AG10803 (cell line): ENCODE results near the gene PAQR4.

Experiments used
- DNase-seq: peaks from one replicate; pipeline ENCODE4 v3.0.0; 2010; ENCODE audit warnings: low read depth
- H3K4me3 ChIP-seq: 2 replicates; pipeline ENCODE4 v1.5.1; 2011; ENCODE audit warnings: mild to moderate bottlenecking, low read length, control low read depth
- TF ChIP-seq, protein P1 (sequence below): conservative IDR thresholded peaks from 2 replicates; pipeline ENCODE4 v1.5.1; 2011; ENCODE audit warnings: mild to moderate bottlenecking, low read length, control low read depth, inconsistent platforms

The PAQR4 gene

DNA sequence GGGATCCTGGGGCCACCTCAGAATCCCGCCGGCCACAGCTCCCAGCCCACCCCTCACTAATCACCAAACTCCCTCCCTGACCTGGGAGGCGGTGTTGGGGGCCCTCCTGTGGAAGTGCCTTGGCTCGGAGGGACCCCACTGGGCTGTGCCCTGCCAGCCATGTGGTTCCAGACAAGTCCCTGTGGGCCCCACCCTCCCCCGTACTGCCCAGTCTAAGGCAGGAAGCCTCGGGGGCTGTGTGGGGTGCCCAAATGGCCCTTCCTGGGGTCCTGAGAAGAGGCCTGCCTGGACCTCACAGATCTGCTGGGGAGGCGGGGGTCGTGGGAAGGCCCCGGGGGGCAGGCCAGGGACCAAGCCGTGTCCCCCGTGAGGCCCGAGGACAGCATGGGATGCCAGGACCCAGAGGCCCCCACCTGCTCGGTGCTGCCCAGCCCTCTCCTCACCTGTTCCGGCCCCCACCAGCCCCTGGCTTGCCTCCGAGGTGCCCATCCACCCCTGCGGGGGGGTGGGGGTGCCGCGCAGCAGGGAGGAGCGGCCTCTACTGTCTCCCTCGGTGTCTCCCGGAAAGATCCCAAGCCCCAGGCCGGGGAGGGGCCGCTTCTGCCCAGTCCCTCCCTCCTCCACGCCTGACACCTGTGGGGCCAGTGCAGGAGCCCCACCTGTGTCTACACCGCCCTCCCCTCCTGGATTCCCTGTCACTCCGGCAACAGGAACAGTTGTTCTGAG is 14.3 kb upstream of the PAQR4 start:
- TF ChIP-seq, protein P1, sequence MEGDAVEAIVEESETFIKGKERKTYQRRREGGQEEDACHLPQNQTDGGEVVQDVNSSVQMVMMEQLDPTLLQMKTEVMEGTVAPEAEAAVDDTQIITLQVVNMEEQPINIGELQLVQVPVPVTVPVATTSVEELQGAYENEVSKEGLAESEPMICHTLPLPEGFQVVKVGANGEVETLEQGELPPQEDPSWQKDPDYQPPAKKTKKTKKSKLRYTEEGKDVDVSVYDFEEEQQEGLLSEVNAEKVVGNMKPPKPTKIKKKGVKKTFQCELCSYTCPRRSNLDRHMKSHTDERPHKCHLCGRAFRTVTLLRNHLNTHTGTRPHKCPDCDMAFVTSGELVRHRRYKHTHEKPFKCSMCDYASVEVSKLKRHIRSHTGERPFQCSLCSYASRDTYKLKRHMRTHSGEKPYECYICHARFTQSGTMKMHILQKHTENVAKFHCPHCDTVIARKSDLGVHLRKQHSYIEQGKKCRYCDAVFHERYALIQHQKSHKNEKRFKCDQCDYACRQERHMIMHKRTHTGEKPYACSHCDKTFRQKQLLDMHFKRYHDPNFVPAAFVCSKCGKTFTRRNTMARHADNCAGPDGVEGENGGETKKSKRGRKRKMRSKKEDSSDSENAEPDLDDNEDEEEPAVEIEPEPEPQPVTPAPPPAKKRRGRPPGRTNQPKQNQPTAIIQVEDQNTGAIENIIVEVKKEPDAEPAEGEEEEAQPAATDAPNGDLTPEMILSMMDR, result no peak
- no peak overlapping the region for H3K4me3 ChIP-seq
- DNase-seq, result no peak

GRCh38 chr16:2955438-2955778 is 13.7 kb upstream of the PAQR4 start:
- no peak for DNase-seq
- no peak overlapping the region for H3K4me3 ChIP-seq
- TF ChIP-seq, protein P1, result no peak

- no peak overlapping the region for H3K4me3 ChIP-seq
- no peak for DNase-seq
- TF ChIP-seq, protein P1, result no peak
These were observed 13.2 kb upstream of the PAQR4 start for GRCh38 chr16:2955779-2956578.

- DNase-seq, result no peak
- TF ChIP-seq, protein P1, result no peak
- H3K4me3 ChIP-seq, result no peak overlapping the region
These were observed 12.6 kb upstream of the PAQR4 start for GRCh38 chr16:2956579-2956956.

DNA sequence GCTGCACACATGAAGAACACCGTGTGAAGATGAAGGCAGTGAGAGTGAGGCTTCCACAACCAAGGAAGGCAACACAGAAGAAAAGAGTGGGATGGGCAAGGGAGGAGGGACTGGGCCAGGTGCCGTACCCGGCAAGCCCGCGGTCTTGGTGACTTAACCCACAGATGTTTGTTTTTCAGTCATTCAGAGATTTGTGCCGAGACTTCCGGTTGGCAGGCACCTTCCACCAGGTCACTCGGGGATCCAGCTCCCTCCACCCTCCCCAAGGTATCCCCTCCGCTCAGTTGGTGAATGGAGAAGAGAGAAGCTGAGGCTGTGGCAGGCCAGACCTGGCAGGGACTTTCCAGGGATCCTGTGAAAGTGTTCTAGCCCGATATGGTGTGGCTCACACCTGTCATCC is 9.9 kb upstream of the PAQR4 start:
- DNase-seq, result no peak
- TF ChIP-seq, protein P1, result no peak
- H3K4me3 ChIP-seq, result no peak overlapping the region

GRCh38 chr16:2960183-2961010 is 8.8 kb upstream of the PAQR4 start:
- TF ChIP-seq, protein P1, result no peak
- H3K4me3 ChIP-seq, result no peak overlapping the region
- no peak for DNase-seq
